ENCODE data around the gene SLC12A8.

GRCh38 chr3:125238759-125239158 lies 26.2 kb upstream of the SLC12A8 start:
- TF ChIP-seq FOXM1 (IDR thresholded peaks at IDR 0.05; ENCODE audit: borderline replicate concordance, low read depth): no peak
- TF ChIP-seq RAD21 (IDR thresholded peaks at IDR 0.05; ENCODE audit: low read depth): no peak
- TF ChIP-seq EP300 (IDR thresholded peaks at IDR 0.05; ENCODE audit: borderline replicate concordance): no peak
- TF ChIP-seq CREB1 (IDR thresholded peaks at IDR 0.05; ENCODE audit: low read depth): no peak
- no peak for TF ChIP-seq TEAD4 (IDR thresholded peaks at IDR 0.05)
- TF ChIP-seq TAF1 (IDR thresholded peaks at IDR 0.05; ENCODE audit: low read depth): no peak
- TF ChIP-seq EGR1 (IDR thresholded peaks at IDR 0.05): no peak
- no peak for TF ChIP-seq CEBPB (IDR thresholded peaks at IDR 0.05)
- TF ChIP-seq YY1 (IDR thresholded peaks at IDR 0.05; ENCODE audit: low read depth): no peak

Measured in Ishikawa (cell line).